ENCODE measurements around the gene KCNC3. TPM values are rescaled to one million over a fixed set of nuclear protein-coding genes. Genes with fewer than 3 reads are reported as not detected.
"Not testable (repeated sequence)": the region's sequence is repeated elsewhere in the genome, so short reads cannot be mapped to it uniquely, and the experiment has no call there.

KCNC3 gene
- total and polyA plus RNA-seq, 2 donors (not counting 3 experiments of a cell fraction or from before 2014, with no cell fraction given), result 0.22 to 0.91 TPM

- POLR2A ChIA-PET, result no interaction called here
- H3K9me3 ChIP-seq (replicated peaks; ENCODE audit: control insufficient read depth, insufficient read depth, low read length), result no peaks in the 10 kb centered on the region
- H3K27me3 ChIP-seq (ENCODE audit: control insufficient read depth in 2 of 2, insufficient read depth in 2 of 2, low read length in 2 of 2), result no peaks in the 10 kb centered on the region
- no peak overlapping the region for H3K4me3 ChIP-seq (replicated peaks in 1 of 3; ENCODE audit: insufficient read depth in 1 of 3, low read depth in 1 of 3, low read length in 3 of 3)
- H3K36me3 ChIP-seq (ENCODE audit: control insufficient read depth in 2 of 2, extremely low read depth in 1 of 2, insufficient read depth in 2 of 2, low read length in 2 of 2), result no peaks in the 10 kb centered on the region
- no TSS peak for BruUV-seq (replicated peaks)
- H3K9ac ChIP-seq (replicated peaks; ENCODE audit: extremely low read depth, insufficient read depth, low read length), result no peak overlapping the region
- no peak overlapping the region for H2AFZ ChIP-seq (ENCODE audit: low read depth, low read length)
- no peaks in the 10 kb centered on the region for H3K9me1 ChIP-seq (replicated peaks; ENCODE audit: control insufficient read depth, extremely low read depth, insufficient read depth, low read length)
- no peak for DNase-seq (ENCODE audit: low read depth, low spot score)
- no peaks in the 10 kb centered on the region for H4K20me1 ChIP-seq (replicated peaks; ENCODE audit: control insufficient read depth, extremely low read depth, insufficient read depth, low read length)
- H3K4me2 ChIP-seq (ENCODE audit: insufficient read depth, low read length), result no peak overlapping the region
- no peak overlapping the region for H3K27ac ChIP-seq (ENCODE audit: insufficient read depth, low read depth, low read length)
- no peak for FAIRE-seq
- dilution Hi-C loops (cut with MboI; ENCODE audit: extremely low pct_ligation_motif_present, low sequenced_read_pairs), result no loop called here
- no peaks in the 10 kb centered on the region for H3K4me1 ChIP-seq (ENCODE audit: control insufficient read depth, extremely low read depth, insufficient read depth, low read length)
- TF ChIP-seq FOS (IDR thresholded peaks at IDR 0.05; ENCODE audit: borderline replicate concordance, insufficient read depth, low read length), result no peak
- TF ChIP-seq JUN (IDR thresholded peaks at IDR 0.05; ENCODE audit: borderline replicate concordance, insufficient read depth, insufficient read length, low read depth), result no peak
- TF ChIP-seq GATA2 (IDR thresholded peaks at IDR 0.05; ENCODE audit: insufficient read depth, insufficient read length, low read depth, low read length), result no peak
- TF ChIP-seq EZH2 (IDR thresholded peaks at IDR 0.05; ENCODE audit: borderline replicate concordance, low read depth, low read length, severe bottlenecking), result no peak
- TF ChIP-seq POLR2A (IDR thresholded peaks at IDR 0.05; ENCODE audit: low read depth, low read length), result no peak
- no peak for TF ChIP-seq MYC (IDR thresholded peaks at IDR 0.05; ENCODE audit: low read depth, low read length)
- no peak for TF ChIP-seq CTCF (IDR thresholded peaks at IDR 0.05; ENCODE audit: extremely low read depth in 1 of 2, insufficient read depth in 1 of 2, low read depth in 1 of 2, low read length in 2 of 2)
- no peak for TF ChIP-seq POLR2AphosphoS5 (IDR thresholded peaks at IDR 0.05; ENCODE audit: insufficient read depth, low read depth, low read length)
- no peak for TF ChIP-seq MAX (IDR thresholded peaks at IDR 0.05; ENCODE audit: insufficient read depth, insufficient read length)
- CTCF ChIA-PET, result interaction anchor here (1.6 kb wide), 1 partner anchor 17 kb away, joined by 6 read pairs; no protein-coding TSS in a partner anchor
- intact Hi-C loops (cut with micrococcal nuclease), result no loop called here
- H3K79me2 ChIP-seq (ENCODE audit: control insufficient read depth, insufficient read depth, low read length), result no peaks in the 10 kb centered on the region
These were observed 11.2 kb upstream of the KCNC3 start for GRCh38 chr19:50340331-50340730.

GRCh38 chr19:50337031-50337430 lies 7.9 kb upstream of the KCNC3 start:
- H3K9me1 ChIP-seq (replicated peaks; ENCODE audit: control insufficient read depth, extremely low read depth, insufficient read depth, low read length); H3K27ac ChIP-seq (ENCODE audit: insufficient read depth, low read depth, low read length); H3K4me2 ChIP-seq (ENCODE audit: insufficient read depth, low read length); intact Hi-C loops (cut with micrococcal nuclease); CTCF ChIA-PET; H4K20me1 ChIP-seq (replicated peaks; ENCODE audit: control insufficient read depth, extremely low read depth, insufficient read depth, low read length); H3K79me2 ChIP-seq (ENCODE audit: control insufficient read depth, insufficient read depth, low read length); dilution Hi-C loops (cut with MboI; ENCODE audit: extremely low pct_ligation_motif_present, low sequenced_read_pairs); H2AFZ ChIP-seq (ENCODE audit: low read depth, low read length); H3K9me3 ChIP-seq (replicated peaks; ENCODE audit: control insufficient read depth, insufficient read depth, low read length); DNase-seq (ENCODE audit: low read depth, low spot score); H3K36me3 ChIP-seq (ENCODE audit: control insufficient read depth in 2 of 2, extremely low read depth in 1 of 2, insufficient read depth in 2 of 2, low read length in 2 of 2); H3K4me3 ChIP-seq (replicated peaks in 1 of 3; ENCODE audit: insufficient read depth in 1 of 3, low read depth in 1 of 3, low read length in 3 of 3); BruUV-seq (replicated peaks); H3K9ac ChIP-seq (replicated peaks; ENCODE audit: extremely low read depth, insufficient read depth, low read length); POLR2A ChIA-PET; H3K27me3 ChIP-seq (ENCODE audit: control insufficient read depth in 2 of 2, insufficient read depth in 2 of 2, low read length in 2 of 2); H3K4me1 ChIP-seq (ENCODE audit: control insufficient read depth, extremely low read depth, insufficient read depth, low read length); FAIRE-seq: not testable (repeated sequence)

Data from endothelial cell of umbilical vein (primary cell).